Activated CD8-positive, alpha-beta memory T cell treated with anti-CD3 and anti-CD28 coated beads for 1 hour (primary cell): Measurements from ENCODE around the gene BUB1B.

ENCODE experiments used
- DNase-seq, 2 donors: peaks; one replicate each; pipeline ENCODE4 v3.0.0-alpha.2; 2020; ENCODE audit warnings: low read depth in 1 of 2; ENCODE audit errors: extremely low read depth in 1 of 2

The BUB1B gene

DNA sequence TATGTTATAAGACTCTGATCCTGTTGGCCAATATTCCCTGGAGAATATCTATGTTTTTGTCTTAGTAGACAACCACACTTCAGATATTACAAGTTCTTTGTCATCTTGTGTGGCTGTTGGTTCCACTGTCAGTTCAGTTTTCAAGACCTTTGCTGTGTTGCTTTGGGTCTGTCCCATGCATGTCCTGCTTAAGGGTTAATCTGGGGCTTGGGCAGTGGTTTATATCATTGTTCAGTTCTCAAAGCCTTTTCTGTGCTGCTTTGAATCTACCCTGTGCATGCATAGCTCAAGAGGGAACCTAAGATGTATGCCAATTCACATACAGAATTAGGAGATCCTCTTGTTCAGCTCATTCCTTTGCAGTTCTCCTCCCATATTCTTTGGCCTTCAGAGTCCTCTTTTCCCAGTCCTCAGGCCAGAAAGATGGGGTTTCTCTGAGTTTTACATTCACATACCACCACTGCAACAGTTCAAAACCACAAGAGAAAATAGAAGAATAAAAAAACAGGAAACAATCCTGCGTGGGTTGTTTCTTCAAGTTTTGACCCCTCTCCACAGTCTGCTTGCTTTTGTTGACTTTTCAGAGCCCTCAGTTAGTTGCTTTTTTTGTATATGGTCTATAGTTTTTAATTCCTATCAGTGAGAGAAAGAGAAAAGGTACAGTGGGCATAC lies 21.6 kb downstream of the BUB1B start:
- DNase-seq, result no peak

DNA sequence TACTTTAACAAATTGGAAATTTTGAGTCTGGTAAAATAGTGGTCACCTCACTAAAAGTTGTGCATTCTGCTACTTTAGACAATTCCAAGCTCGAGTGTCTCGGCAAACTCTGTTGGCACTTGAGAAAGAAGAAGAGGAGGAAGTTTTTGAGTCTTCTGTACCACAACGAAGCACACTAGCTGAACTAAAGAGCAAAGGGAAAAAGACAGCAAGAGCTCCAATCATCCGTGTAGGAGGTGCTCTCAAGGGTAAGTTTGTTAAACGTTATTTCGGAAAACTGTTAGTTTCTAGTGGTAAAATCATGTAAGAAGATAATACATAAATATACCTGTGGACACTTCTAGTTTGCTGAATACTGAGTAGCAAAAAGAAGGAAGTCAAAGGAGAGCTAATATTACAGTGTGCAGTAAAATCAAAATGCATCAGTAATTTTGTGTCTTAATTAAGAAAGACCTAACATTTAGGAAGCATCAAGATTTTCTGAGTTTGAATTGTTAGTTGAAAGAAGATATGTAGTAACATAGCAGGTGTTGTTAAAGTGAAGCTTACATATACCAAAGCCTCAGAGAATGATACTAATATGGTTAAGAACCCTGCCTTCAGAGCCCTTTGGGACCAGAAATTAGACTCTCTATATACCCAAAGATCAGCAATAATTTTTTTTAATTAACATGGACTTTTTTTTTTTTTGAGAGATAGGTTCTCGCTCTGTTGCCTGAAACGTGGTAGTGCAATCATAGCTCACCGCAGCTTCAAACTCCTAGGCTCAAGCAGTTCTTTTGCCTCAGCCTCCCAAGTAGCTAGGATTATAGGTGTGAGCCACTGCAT lies 23.0 kb downstream of the BUB1B start:
- DNase-seq, result no peak

DNA sequence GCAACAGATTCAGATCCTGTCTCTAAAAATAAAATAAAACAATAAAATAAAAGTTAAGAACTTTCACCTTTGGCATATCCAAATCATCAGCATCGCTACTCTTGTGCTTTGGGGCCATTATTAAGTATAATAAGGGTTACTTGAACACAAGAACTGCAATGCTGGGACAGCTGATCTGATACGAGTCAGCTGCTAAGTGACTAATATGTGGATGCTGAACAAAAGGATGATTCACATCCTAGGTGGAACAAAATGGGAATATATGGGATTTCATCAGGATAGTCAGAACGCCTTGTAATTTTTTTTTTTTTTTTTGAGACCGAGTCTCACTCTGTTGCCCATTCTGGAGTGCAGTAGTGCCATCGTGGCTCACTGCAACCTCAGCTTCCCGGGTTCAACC lies 29.7 kb downstream of the BUB1B start:
- no peak for DNase-seq

DNA sequence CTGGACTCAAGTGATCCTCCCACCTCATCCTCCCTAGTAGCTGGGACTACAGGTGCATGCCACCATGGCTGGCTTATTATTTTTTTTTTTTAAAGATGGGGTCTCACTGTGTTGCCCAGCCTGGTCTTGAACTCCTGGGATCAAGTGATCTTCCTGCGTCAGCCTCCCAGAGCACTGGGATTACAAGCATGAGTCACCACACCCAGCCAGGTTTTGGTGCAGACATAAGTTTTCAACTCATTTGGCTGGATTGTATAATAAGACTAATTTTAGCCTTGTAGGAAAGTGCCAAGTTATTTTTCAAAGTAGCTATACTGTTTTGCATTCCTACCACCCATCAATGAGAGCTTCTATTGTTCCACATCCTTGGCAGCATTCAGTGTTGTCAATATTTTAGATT lies 32.1 kb downstream of the BUB1B start:
- no peak for DNase-seq

DNA sequence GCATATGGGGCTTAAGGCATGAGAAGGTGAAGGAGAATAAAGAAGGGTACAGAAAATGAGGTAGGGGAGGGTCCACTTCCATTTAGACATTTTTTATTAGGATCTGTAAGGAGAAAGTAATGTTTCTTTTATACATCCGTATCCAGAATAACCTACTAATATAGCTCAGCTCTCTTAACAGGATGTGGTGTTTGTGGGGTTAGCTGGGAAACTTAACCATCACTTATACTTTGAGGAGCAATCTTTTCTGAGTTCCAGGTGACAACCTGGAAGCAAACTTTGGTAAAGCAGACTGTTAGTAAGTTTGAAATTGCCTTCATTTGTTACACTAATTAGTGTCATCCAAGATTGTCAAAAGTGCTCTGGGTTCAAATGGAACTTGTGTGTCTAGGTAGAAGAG lies 36.6 kb downstream of the BUB1B start:
- DNase-seq, result no peak

DNA sequence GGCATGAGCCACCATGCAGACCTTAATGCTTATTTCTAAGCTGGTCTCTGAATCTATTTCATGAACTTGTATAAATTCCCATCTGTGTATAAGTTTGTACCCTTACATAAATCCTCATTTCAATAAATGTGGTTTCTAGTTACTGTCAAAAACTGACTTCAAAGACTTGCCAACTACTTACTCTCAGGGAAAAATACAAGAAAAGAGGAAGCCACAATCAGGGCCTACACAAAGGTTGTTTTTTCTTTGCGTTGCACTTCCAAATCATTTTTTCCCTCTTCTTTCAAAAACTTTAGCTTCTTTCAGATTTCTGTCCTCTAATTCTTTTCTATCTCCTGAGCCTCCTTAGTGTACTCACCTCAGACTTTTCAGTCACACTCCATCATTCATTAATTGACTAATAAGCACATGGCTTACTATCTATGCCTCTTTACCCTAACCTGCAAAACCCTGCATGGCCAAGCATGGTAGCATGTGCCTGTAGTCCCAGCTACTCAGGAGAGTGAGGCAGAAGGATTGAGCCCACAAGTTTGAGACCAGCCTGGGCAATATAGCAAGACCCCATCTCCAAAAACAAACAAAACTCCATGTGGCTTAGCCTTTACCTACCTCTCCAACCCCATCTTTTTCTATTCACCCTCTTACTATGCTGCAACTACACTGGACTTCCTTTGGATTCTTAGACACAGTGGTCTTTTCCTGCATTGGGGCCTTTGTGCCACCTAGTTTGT lies 37.7 kb downstream of the BUB1B start:
- DNase-seq, result no peak

DNA sequence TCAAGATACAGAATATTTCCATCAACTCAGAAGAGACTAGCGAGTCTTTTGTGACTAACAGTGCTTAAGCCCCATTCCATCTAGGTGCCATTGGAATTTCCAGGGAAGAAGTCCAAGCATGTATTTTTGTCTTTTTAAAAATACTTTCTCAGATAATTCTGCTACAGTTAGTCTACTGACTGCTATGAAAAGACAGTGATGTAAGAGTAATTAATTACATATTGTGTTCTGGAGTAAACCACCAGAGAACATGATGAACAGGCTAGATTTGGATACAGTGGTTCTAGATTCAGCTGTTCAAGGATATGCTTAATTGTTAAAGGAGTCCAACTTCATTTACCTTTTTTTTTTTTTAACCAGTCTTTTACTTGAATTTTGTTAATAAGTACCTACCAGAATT lies 43.2 kb downstream of the BUB1B start:
- DNase-seq, result no peak

DNA sequence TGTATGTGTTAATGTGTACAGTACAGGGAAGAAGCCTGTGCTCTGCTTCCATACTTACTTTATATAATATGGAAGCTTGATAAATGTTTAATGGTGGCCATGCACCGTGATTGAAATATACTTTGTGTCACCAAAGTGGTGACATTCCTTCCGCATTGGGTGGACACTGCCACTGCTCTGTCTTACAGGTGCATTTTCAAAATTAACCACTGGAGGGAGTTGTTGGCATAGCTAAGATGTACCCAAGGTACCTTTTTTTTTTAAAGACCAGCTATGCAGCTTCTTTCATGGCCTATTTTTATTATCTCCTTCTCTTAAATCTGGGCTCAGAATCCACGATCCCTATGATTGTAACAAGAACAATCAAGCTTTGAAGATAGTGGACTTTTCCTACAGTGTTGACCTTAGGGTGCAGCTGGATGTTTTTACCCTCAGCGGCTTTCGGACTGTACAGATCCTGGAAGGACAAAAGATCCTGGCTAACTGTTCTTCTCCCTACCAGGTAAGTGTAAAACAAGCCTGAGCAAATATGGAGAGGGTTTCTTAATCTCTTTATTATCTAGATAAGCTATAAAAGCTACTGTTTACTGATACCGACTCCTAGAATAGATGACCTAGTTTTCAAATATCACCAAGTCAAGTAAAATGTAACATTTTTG lies 56.4 kb downstream of the BUB1B start:
- no peak for DNase-seq

DNA sequence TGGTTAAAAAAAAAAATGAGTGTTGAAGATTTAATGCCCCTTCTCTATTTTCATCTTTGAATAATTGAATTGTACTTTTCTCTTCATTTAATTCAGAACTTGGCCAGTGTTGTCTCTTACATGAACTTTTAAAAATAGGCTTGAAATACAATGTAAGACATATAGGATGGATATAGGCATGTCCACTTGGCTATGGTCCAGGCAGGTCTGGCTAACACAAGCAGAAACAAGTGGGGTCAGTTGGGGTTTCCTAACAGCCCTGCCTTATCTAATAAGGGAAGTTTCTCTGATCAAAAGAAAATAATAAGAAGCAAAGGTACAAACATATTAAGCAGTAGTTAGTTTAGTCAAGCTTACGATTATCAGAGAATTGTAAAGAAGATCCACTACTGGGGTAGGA lies 58.9 kb downstream of the BUB1B start:
- no peak for DNase-seq

DNA sequence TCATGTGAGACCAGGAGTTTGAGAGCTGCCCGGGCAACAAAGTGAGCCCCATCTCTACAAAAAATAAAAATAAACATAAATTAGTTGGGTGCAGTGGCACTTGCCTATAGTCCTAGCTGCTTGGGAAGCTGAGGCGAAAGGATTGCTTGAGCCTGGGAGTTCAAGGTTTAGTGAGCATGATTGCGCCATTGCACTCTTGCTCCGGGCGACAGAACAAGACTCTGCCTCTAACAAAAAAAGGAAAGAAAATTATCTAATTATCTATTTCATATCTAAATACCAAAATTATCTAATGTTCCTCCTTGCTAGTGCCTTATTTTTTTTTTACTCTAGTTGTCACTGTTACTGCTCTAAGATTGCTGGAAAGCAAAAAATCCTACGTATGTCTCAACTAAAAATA lies 61.3 kb downstream of the BUB1B start:
- no peak for DNase-seq

DNA sequence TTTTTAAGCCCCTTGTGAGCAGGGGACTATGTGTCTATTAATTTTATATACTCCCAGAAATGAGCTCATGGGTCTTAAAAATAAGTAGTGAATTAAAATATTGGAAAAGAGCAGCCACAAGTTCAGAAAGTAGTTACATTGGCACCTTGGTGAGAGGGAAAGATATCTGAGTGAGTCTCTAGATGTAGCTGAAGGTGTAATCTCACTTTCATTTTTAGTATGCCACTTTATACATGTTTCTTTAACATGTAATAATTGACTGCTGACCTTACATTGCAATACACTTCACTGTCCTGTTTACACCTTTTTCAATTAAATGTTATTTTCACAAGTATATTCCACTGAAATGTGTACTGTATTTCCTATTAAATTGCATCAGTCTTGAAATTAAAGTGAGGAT lies 65.9 kb downstream of the BUB1B start:
- no peak for DNase-seq

DNA sequence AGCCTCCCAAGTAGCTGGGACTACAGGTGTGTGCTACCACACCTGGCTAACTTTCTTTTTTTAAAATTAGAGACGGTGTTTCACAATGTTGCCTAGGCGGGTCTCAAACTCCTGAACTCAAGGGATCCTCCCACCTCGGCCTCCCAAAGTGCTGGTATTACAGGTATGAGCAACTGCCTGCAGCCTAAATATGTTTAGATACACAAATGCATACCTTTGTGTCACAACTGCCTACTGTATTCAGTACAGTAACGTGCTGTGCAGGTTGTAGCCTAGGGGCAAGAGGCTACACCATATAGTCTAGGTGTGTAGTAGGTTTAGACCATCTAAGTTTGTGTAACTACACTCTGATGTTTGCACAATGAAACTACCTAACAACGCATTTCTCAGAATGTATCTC lies 68.4 kb downstream of the BUB1B start:
- DNase-seq, result no peak

DNA sequence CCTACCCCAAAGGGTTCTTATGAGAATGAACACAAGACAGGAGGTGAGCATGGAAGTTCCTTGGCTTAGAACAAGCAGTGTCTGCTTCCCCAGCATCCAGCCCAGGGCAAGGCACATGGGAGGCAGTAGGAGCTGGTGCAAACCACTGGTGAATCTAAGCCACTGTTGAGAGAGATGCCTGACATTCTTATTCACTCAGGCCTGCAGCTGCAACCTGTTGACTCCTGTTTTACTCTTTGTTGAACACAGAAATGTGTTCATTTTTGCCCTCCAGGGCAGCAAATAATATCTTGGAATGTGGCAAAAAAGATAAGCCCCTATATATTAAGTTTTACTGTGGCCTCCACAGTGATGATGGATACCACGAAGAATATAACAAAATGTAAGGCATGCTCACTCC lies 69.1 kb downstream of the BUB1B start:
- no peak for DNase-seq

DNA sequence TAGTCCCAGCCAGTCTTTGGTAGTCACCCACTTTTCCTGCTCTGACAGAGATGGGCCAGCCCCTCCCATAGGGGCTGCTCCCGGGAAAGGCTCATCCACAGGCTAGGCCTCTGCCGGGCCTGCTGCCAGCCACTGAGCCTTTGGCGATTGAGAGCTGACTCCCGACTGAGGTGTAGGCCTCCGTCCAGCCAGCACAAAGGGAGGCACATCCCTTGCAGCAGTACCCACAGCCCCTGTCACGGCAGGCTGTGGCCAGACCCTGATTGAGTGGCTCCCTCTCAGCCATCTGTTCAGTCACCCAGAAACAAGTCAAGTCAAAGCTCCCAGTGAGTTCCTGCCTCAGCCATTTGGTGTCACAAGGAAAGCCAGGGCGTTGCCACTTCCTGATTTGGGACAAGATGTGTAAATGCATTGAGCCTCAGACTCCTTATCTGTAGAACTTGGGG lies 71.8 kb downstream of the BUB1B start:
- no peak for DNase-seq

DNA sequence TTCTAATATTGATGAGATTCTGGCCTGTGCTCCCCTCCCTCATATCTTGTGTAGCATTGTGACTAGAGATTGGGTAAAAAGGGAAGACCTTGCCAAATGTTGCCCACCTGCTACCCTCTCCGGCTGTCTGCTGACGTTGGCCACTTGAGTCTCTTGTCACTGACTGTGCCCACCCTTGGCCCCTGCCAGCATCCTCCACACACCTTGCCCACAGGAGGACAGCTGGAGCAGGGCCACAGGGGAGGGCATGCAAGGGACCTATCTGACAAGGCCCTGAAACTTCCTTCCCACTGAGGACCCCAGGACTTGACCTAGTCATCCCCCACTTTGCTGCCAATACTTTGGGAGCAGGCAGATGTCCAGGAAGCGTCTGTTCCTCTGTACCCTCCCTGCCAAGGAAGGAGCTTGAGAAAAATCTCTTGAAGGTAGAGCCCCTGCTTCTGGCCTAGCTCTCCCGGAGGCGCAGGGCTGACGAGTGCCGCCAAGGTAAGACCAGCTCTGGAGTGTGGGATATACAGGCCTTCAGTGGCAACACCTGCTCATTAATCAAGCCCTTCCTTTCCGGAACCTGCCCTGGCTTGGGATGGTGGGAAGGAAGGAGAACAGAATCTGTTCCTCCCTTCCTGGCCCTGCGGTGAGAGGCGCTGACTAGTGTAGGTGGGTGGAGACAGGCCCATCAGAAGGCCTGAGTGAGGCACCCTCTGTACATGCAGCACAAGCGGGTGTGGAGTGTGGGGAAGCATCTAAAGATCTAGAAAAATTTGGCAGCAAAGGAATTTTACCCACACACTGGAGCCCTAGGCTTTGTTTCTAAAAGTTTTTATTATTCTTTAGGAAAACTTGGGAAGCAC lies 73.1 kb downstream of the BUB1B start:
- DNase-seq, result no peak

DNA sequence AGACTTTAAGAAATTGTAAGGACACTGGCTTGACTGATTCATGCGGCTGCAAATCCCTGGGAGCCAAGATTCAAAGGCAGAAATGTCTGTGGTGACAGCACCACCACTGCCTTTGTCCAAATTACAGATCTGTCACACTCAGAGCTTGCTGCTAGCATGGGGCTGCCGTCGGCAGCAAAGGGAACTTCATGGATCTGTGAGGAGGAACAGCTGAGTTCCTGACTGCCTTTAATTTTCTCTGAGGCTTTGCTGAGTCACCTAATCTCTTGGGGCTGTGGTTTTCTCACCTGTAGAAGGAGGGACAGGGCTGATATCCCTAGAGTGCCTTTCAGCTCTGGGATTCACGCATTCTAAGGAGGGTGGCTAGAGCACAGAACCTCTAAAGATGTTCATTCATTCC lies 73.9 kb downstream of the BUB1B start:
- no peak for DNase-seq

DNA sequence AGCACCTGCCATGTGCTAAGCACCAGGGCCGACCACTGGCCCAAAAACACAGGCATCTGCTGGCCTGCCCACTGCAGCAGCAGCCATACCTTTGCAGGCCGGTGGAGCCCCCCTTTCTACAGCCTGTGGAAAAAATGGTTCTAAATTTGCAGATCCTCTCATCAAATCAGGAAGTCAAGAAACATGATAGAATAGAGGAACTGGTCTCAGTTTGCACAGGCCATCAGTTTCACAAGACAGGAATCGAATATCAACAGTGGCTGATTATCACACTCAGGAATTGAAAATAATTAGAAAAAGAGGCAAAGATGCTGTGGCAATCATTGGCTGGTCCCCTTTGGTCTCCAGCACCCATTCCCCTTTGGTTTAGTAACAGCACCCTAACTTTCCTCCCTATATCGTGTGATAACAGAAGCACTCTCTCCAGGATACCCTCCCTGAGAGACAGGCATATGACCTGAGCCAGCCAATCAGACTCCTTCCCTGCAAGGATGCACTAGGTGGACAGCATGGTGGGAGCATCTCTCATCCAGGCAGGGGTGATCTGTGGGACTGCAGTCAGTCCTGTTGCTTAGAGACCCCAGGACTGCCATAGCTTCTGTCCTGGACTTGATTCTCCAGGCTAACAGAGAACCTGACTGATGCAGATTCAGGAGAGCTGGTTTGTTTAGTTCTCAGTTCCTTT lies 74.5 kb downstream of the BUB1B start:
- no peak for DNase-seq

DNA sequence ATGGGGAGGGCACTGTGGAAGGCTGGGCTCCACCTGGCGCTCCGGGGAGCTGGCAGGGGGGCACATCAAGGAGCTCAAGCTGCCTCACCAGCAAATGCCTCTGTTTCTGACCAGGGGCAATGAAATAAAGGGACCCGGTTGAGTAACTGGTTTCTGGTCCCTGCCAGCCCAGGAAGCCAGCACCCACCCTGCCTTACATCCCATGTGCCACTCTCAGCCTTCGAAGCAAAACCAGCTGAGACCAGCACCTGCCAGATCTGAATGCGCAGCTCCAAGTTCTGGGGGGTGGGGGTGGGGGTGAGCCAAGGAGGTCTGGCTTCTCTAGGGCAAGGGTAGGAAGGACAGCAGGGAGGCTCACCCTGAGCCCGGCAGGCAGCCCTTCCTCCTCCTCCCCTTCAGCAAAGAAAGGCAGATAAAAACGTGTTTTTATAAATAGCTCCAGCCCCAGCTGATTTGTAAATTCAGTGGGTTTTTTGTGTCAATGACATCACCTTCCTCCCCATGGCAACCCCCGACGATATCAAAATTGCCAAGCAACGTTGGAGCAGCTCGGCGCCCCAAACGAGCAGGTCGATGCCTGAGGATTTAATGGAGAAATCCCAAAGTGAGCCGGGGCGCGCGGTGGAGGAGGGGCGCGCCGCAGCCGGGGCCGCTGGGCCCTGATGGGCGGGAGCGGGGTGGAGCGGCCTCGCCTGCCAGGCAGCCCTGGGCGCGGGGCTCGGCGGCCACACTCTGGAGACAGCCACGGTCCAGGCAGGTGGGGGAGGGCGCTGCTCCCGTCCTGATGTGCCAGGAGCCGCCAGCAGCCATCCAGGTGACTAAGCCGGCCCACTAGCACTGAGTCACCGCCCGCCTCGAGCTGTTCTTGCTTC lies 77.9 kb downstream of the BUB1B start, which contains the start of gene PAK6:
Gene PAK6 (plus strand): TSS at position 532 of the 872 bp plus-strand sequence. CDS start 25,723 bp downstream, outside the sequence.
- no peak for DNase-seq

DNA sequence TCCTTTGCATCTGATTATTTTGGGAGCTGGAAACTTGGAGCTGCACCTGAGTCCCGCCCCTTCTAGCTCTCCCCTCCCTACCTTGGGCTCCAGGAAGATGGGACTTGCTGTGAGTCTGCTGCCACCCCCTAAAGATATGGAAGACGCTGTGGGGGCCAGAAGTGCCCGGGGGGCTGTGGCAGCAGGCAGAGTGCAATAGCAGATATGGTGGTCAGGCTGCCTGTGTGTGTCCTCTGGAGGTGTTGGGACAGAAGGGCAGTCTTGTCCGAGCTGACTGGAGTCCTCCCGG lies 78.5 kb downstream of the BUB1B start:
- no peak for DNase-seq
